ENCODE measurements around the gene NCAM2. TPM values are rescaled to one million over a fixed set of nuclear protein-coding genes. Genes with fewer than 3 reads are reported as not detected.

NCAM2 gene
- total and polyA plus RNA-seq, 2 of the 4 experiments (the other 2 are of a cell fraction): 2.7 to 5.0 TPM

DNA sequence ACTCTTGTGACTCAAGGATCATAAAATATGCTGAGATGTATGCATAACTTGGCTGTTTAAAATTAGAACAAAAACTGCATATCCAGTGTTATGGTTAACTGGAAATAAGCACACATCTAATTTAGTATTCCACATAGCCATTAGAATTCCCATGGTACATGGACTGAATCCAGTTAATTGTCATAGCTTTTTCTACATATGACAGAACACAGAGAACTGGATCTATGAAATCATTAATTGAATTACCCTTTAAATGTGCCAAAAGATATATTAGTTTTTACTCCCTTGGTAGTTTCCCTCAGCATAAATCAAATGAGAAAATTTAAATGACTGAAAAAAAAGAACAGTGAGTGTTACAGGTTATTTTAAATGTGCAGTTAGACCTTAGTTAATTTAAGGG, 395.9 kb downstream of the NCAM2 start:
- Histone ChIP-seq H2AFZ (replicated peaks; ENCODE audit: low read length, poor library complexity) (no peak overlapping the region), H3K18ac (ENCODE audit: low read depth, low read length) (no peak overlapping the region), H2BK20ac (ENCODE audit: low read depth, low read length) (no peak overlapping the region), H2BK5ac (ENCODE audit: low read depth, low read length, poor library complexity, severe bottlenecking) (no peak overlapping the region), H3K79me1 (ENCODE audit: low read depth in 1 of 2, low read length in 2 of 2) (no peaks in the 10 kb centered on the region), H3K4me3 (ENCODE audit: insufficient read depth, low read depth, low read length) (no peak overlapping the region), H3K4me1 (ENCODE audit: control insufficient read depth, insufficient read depth, low read length) (no peaks in the 10 kb centered on the region), H3K4ac (ENCODE audit: low read depth, low read length) (no peak overlapping the region), H3K27me3 (ENCODE audit: control insufficient read depth, insufficient read depth, low read length) (no peaks in the 10 kb centered on the region), H3K27ac (ENCODE audit: insufficient read depth, low read length) (no peak overlapping the region), H3K56ac (ENCODE audit: extremely low read depth, insufficient read depth, low read length) (no peak overlapping the region), H3K14ac (replicated peaks; ENCODE audit: low read depth, low read length) (no peak overlapping the region), H4K5ac (ENCODE audit: low read depth, low read length) (no peak overlapping the region), H2BK120ac (ENCODE audit: low read depth, low read length) (no peak overlapping the region), H4K91ac (ENCODE audit: insufficient read depth, low read depth, low read length) (no peak overlapping the region), H3K23ac (ENCODE audit: low read depth, low read length) (no peak overlapping the region), H2AK9ac (replicated peaks; ENCODE audit: low read depth, low read length, poor library complexity) (no peak overlapping the region), H3K9me1 (ENCODE audit: insufficient read depth, low read length) (no peaks in the 10 kb centered on the region), H4K8ac (ENCODE audit: low read depth in 2 of 2, low read length in 2 of 2) (no peak overlapping the region), H3K4me2 (ENCODE audit: low read depth, low read length) (no peak overlapping the region), H3K36me3 (ENCODE audit: control insufficient read depth, insufficient read depth, low read length) (no peaks in the 10 kb centered on the region), H4K20me1 (ENCODE audit: insufficient read depth, low read length) (no peaks in the 10 kb centered on the region), H3K9me3 (ENCODE audit: control insufficient read depth, insufficient read depth, low read length) (peaks cover 3% of the 10 kb centered on the region; the same call in 1 of the 2 replicates), H3K9ac (ENCODE audit: low read depth, low read length) (no peak overlapping the region), H2AK5ac (ENCODE audit: low read depth, low read length) (no peak overlapping the region), H2BK15ac (ENCODE audit: low read depth, low read length) (no peak overlapping the region)
- dilution Hi-C loops (cut with HindIII; ENCODE audit: low sequenced_read_pairs, unreplicated experiment) (no loop called here), intact Hi-C loops (cut with micrococcal nuclease) (no loop called here), in situ Hi-C loops (cut with MboI; ENCODE audit: low sequenced_read_pairs) (no loop called here)
- TF ChIP-seq CEBPB (IDR thresholded peaks at IDR 0.05; ENCODE audit: low read depth, low read length) (no peak), FOS (IDR thresholded peaks at IDR 0.05; ENCODE audit: low read depth, low read length) (no peak), SMC3 (IDR thresholded peaks at IDR 0.05; ENCODE audit: low read depth, low read length) (no peak), MAFK (IDR thresholded peaks at IDR 0.05; ENCODE audit: low read depth, low read length) (no peak), MAZ (IDR thresholded peaks at IDR 0.05; ENCODE audit: borderline replicate concordance, low read depth, low read length) (no peak)
- ChIA-PET CTCF (interaction anchor here (0.6 kb wide), 1 partner anchor 19 kb away, joined by 4 read pairs; no protein-coding TSS in a partner anchor), POLR2A (ENCODE audit: unreplicated experiment) (interaction anchor here (0.6 kb wide), 1 partner anchor 183 kb away, joined by 8 read pairs; no protein-coding TSS in a partner anchor)
- BruUV-seq (replicated peaks): no TSS peak
- no peak for DNase-seq
- ATAC-seq (ENCODE audit: low read depth): no peak
